Activated effector memory CD4-positive, alpha-beta T cell treated with Interleukin-2 at 50 U/mL for 16 hours (primary cell): ENCODE measurements around the gene PFKP.

Experiments
- DNase-seq: peaks from one replicate; pipeline ENCODE4 v3.0.0-alpha.2; 2020

The PFKP gene

DNA sequence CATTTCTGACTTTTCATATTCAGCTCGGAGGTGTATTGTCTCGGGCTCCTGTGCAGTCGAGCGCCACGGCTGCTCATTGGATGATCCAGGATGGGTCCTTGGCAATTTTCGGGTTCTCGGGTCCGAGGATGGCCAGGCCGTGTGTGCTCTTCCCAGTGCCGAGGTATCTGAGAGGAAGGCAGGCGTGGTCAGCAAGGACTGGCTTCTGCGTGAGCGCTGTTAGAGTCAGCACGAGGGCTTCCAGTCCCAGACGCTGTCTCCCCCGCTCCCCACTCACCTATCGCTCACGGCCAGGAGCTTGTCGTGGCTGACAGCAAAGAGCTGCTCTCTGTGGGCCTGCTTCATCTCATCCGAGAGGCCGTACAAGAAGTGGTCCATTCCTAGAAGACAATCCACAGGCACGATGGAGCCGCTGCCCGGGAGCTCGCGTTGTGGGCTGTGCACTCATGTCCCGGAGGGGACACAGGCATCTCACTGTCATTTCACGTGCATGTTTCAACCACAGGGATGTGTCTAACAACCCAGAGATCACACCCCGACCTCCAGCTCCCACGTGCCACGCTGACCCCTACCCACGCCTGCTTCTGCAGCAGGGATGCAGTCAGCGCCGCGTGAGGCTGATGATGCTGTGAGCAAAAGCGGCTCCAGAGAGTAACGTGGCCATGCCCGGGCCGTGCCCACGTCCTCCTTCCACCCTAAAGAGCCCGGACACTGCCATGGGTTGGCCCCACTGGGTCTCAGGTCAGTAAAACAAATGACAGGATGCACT, 70.8 kb downstream of the PFKP start:
- no peak for DNase-seq

DNA sequence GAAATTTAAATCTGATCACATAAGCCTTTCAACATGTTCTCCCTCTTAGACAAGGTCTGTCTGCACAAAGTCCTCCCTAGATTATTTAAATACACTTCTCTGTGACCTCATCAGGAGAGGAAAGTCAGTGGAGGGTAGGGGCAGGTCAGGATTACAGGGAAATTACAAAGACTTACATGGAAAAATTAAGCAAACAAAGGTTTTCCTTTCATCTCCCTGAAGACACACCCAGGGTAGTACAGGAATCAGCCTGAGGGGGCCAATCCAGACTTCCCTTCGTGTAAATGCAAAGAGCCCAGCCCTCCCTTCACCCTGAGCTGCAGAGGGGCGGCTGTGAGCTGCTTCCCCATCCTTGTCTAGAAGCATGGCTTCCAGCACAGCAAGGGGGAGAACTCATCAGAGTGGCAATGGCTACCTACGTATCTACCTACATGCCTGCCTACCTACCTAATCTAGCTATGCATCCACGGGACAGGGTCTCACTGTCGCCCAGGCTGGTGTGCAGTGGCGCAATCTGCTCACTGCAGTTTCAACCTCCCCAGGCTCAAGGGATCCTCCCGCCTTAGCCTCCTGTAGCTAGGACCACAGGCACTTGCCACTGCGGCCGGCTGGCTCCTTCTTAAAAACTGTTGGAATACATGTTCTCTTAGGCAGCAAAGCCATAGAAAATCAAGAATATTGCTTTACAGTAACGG, 72.0 kb downstream of the PFKP start:
- DNase-seq: no peak

DNA sequence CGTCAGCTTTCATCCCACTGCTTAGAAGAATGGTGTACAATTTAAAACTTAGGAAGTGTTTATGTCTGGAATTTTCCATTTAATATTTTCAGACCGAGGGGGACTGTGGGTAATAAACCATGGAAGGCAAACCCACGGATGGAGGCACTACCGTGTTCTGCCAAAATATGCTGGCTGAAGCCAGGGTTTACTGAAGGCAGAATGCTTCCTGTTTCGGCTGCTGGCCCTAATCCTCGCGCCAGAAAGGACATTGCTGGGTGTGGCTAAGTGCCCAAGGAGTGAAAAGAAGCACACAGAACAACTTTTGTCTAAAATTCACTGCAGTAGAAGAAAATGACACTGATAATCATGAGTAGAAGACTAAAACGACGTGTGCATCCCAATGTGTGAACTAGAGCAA, 72.9 kb downstream of the PFKP start:
- DNase-seq: no peak

DNA sequence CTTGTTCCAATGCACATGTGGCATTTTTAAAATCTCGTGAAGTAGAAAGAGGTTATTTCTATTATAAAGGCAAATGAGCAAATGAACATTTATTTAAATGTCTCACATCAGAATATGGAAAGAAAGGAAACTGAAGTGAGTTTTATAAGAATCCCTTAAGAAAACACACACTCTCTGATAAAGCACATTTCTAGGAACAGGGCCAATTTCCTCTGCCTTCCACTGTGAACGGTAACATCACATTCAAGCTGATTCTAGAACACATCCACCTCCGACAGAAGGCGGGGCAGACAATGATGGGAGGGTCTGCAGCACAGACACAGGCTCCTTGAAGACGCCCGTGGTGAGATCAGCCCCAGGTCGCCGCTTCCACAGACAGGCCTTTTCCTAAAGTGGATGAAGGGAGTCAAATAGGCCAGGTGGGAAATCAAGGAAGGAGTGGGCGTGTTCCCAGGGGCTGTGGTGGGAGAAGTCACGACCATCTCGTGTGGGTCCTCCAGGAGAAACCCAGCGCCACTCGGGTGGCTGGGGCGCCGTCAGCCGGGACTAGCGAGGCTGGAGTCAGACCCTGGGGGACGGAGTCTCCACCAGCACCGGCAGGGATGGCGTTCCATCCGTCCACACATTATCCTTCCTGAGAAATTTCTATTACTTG, 74.1 kb downstream of the PFKP start:
- DNase-seq: no peak

DNA sequence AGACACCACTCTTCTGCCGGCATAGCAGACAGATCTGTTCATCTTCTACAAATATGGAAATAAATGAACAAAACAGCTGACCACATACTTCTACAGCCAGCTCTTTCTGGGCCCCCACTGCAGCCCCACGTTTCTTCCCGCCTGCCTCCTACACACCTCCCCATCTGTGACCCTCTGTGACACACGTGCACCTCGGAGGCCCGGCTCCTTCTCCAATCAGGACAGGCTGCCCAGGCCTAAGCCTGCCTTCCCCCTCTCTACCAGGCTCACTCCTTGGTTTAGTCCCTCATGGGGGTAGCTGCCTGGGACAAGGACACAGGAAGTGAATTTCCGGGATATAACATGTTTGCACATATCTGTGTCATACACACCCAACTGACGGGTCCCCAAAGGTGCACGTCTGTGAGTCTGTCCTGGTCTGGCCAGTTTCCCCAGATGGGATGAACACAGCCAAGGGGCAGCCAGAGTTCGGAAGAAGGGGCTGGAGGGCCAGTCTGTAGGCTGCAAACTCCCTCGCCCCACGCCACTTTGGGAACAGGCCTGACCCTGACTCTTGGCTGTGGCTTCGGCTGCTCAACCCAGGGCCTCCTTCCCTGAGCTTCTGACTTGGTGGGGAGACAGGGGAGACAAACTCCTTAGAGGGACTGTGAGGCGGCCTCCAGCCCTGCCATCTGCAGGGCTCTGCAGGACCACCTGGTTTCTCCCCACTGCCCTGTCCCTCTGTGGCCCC, 75.0 kb downstream of the PFKP start:
- DNase-seq: no peak

DNA sequence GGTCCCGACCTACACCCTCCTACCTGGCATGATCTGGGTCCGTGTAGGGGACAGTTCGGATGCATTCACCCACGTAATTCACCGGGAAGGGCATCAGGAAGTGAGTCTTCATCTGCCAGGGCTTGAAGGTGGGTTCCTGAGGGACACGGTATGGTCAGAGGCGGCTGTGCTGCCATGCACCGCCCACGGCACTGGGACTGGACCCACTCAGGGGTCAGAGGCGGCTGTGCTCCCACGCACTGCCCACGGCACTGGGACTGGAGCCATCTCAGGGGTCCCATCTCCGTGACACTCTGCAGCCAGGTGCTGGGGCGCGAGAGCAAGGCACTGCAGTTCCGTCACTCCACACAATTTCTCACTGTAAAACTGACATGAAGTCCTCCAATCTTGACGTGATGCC, 76.0 kb downstream of the PFKP start:
- DNase-seq: no peak

DNA sequence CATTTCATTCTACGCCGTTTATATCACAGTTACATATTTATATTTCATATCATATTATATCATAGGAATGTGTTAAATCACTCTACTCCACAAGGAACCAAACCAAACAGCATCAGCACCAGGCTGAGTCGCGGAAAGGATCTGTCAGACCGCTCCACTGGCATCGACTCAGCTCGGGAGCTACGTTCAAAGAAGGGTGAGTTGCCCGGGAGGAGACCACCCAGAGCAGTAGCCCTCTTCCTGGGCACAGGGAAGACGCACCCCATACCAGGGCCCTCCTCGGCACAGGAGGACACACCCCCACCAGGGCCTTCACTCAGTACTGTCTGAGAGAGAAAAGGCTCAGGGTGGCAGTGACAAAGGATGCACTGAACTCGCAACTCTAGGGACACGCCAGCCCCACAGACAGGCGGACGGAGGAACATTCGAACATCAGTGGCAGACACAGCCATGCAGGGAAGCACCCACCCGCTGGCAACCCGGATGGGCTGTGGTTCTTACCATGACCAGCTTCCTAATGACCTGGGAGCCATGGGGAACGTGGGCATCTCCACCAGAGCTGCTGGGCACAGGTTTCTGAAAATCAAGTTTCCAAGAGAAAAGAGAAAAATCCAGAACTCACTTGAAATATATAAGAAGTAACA, 76.6 kb downstream of the PFKP start:
- DNase-seq: no peak

DNA sequence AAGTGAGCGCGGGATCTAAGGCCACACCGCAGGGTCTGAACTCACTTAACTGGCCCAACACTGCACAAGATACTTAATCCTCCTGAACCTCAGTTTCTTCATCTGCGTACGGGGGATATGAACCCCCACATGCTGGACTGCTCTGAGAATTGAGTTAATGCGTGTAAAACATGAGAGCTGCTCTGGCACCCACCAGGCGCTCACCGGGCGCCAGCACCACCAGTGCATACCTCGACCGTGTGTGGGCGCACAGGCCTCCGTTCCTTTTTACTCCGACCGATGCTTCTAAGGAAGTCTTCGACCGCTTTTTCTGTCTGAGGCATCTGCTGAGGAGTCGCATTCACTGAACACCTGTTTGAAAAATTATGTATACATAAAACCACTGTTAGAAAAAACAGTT, 78.0 kb downstream of the PFKP start:
- no peak for DNase-seq

DNA sequence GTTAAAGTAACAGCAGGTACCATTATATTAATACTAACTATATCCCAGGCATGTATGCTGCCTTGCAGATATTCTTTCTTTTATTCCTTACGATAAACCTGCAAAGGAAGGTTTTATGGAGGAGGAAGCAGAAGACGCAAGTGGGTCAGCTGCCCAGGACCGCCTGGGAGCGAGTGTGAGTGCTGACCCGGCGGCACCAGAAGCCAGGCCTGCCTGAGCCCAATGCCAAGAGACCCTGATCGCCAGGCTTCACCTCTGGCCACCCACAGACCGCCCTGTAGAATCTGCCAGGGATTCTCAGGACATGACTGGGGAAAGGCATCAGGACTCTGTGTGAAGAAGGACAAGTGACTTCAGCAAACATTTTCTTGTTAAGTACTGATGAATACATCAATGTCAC, 78.9 kb downstream of the PFKP start:
- no peak for DNase-seq

DNA sequence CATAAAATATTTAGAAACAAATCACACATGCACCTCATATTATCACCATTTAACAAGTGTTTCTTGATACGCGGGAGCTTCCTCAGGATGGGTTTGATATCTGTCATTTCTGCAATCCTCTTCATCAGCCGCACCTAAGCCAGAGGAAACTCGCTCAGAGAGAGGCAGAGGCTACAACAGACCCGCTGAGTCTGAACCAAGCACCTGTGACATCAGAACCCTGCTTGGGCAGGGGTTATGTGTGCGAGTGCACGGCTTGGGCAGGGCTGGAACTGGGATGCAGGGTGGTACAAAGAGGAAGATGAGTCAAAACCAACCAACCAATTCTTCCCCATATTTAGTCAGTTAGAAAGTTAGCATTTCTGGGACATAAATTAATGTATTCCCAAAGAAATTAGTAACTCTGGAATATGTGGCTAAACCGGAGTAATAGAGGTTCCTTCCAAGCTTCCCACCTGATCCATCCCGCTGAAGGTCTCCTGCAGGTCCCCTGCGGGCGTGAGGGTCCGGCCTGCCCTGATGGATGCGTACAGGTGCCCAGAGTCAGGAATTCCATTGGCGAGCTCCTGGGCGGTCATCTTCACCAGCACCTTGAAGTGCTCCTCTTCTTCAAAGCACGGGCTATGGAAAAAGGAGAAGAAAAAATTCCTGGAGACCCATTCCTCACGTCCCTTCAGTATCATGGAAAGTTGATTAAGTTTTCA, 79.9 kb downstream of the PFKP start:
- no peak for DNase-seq

DNA sequence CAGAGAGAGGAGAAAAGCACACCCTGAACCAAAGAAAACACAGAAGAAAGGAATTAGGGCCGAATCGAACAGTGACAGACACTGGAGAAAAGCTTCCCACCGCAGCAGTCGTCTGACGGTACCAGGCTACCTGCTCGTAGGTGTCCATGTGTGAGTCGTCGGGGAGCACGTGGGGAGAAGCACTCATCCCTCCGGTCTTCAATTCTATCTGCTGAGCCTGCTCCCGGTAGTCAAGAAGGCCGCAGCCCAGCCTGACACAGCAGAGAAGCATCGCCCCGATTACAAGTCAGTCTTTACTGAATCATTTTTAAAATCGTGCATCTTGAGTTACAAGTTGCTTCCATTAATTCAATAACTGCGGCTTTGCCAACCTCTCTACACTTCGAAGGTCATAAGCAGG, 80.7 kb downstream of the PFKP start:
- DNase-seq: no peak

DNA sequence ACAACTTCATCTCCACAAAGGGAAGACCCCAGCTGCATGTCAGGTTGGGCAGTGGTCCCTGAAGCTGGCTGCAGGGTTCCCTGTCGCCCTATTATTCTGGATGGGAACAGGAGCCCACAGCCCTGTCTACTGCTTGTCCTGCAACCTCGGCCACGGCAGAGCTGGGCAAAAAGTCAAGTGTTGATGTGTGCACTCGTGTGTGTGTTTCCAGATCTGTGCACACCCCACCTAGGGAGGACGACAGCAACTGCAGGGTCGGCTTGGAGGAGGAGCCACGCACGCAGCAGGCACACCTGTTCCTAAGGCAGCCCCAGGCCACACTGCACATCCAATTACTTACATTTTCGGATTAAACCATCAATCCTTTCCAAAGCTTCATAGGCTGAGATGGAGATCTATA, 81.6 kb downstream of the PFKP start:
- DNase-seq: no peak

DNA sequence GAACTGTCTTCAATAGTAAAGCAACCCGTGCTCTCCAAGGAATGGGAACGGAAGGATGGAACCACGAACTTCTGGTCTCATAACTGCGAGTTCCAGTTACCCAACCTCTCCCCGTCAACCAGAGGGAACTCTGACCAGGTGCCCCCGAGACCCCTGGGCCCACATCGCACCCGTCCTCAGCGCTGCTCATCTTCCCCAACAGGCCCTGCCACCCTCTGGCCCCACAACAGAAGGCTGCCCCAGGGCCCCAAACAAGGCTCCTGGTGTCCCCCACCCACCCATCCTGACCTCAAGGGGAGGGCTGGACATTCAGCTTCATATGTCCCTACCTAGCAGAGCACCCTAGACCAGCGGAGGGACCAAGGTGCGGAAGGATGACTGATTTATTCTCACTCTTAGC, 82.6 kb downstream of the PFKP start:
- no peak for DNase-seq

DNA sequence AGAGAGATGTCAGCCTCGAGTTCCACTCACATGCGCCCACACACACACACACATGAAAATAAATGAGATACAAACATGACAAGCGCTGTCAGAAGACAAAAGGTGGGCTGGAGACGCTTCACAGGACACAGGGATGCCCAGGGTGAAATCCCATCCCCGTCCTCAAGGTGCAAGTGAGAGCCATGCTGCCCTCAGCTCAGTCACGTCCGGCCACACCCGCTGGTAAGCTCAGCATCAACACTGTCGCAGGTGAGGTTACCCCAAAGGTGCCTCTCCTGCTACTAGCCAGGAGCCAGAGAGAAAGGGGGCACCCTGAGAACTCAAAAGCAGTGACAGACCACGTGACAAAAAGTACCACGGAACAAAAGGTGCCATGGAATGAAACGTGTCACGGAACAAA, 83.0 kb downstream of the PFKP start:
- no peak for DNase-seq

DNA sequence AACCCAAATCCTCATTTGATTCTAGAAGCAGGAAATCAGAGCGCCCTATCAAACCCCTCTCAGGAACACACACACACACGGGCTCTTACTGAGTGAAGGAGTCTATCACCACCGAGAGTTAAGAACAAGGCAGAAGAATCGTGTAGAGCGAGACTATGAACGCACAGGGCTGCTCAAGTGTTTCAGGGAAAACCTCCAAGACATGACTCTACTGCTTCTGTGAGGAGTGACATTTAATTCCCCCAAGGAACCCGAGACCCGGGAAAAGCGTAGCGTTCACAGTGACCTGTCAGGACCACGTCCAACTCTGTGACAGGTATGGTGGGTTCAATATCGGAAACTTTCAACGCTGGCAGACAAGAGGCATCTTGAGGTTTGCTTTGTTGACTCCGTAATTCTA, 83.6 kb downstream of the PFKP start:
- no peak for DNase-seq

DNA sequence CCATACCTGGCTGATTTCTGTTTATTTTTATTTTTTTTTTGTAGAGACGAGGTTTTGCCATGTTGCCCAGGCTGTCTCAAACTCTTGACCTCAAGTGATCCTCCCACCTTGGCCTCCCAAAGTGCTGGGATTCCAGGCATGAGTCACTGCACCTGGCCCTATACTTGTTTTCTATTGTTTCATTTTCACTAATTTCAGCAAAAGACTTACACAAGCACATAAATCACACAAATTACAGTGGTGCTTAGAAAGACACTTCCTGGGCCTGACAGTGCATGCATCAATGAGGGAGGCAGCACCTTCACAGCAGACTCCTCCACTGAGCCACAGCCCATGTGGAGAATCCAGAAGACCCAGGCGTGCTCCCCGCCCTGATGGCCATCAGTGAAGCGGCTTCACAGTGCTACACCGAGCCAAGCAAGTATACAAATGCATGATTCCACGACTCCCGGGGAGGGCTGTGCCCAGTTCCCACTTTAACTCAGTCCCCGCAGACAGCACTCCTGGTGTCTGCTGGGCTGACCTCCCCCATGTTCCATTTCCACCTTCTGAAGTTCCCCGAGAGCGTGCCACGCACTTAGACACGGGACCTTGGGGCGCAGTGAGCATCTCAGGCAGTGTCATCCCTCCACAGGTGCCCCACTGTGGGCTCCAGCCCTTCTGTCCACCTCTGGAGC, 84.7 kb downstream of the PFKP start:
- DNase-seq: no peak

DNA sequence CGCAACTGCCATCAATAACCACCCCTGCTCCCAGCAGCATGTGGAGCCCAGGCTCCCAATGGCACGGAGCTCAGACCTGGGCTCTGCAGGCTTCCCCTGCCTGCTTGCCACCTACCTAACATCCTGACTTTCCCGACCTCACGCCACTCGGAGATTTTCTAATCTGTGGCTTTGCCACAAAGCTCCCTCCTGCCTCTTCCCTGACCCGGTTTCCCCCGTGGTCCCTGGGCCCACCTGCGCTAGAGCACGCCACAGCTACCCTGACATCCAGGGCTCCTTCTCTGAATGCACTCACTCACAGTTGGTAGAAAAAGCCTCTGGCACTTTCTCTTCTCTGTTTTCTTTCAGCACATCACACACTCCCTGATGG, 85.2 kb downstream of the PFKP start:
- no peak for DNase-seq

DNA sequence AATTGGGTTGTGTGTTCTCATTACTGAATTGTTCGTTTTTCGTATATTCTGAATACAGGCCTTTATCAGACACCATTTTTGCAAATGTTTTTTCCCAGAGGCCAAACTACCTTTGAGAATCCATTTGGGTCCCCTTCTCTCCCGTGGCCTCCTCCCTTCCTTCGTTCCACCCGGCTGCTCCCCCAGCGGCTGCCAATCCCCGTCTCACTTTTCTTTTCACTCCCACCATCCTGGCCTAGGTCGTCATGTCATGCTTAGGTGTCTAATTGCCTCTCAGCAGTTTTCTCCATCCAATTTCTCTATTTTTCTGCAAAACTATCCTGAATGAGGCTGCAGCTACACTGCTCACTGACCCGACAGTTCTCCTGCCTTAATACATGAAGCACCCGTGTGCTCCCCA, 87.3 kb downstream of the PFKP start:
- no peak for DNase-seq

DNA sequence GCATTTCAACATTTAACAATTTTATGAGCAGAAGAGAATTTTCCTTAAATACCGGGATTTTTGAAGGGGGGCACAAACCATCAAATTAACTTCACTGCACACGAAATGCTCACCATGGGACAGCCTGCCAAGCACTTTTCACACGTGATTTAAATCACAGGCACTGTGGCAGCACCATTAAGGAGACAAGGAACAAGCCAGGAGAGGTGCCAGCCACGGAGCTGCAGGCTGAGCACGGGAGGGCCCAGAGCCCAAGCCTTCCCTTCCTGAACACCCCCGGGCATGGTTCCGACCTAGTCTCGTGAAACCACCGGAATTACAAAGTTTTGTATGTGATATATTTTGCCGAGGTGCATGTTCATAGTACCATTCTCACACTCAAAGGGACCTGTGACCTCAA, 91.8 kb downstream of the PFKP start:
- DNase-seq: no peak

DNA sequence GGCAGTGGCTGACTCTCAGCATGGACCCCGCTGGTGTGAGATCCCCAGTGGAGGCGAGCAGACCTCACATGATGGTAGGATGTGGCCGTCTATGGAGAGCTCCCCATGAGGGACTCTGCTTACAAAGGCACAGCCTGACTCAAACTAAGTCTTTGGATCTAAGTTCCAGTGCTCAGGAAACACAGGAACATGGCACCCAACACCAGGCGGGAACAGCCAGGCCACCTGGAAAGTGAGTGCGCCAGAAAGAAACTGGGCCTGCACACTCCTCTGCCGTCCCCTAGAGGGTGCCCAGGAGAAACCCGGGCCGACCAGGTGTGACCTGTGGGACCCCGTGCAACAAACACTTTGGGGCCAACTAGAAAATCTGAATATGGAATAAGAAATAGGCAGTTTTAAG, 95.2 kb downstream of the PFKP start:
- DNase-seq: no peak

DNA sequence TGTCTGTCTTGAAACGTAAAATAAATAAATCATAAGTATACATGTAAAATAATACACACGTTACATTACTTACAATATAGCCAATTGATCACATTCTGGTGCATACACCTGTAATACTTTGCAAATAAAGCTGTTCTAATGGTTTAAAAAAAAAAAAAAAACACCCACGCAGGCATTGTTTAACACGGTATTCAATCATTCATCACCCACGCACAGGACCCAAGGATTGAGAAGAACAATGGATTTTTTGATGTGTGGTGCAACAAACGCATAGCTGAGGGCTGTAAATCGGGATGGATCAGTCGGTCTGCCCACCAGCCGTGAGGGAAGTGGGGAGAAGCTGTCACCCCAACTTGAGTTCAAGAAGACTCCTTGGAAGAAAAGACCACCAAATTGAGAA, 96.5 kb downstream of the PFKP start:
- DNase-seq: no peak

DNA sequence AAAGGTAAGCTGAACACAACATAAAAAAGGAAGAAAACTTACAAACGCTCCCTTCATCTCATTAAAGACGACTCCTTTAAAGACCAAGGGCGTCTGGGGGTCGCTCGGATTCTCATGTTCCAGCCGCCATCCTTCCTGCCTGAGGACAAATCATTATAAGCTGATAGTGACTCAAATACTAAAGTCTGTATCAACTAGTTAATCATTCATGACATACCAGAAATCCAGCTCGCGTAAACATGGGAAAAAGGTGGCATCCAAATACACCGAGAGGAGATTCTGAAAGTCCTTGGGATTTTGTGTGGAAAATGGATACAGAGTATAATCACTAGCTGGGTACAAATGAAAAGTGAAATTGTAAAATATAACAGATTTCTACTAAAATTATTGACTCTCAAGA, 97.8 kb downstream of the PFKP start:
- DNase-seq: no peak
